GM12801 (cell line): ENCODE results near the gene PSMC4.

Experiments used
- CTCF ChIP-seq: IDR thresholded peaks from one replicate; pipeline ENCODE4 v1.5.1; 2011; ENCODE audit warnings: control low read depth; ENCODE audit not compliant: insufficient read length; ENCODE audit errors: extremely low read depth

Gene PSMC4

GRCh38 chr19:39995794-39996193 is 24.8 kb downstream of the PSMC4 start:
- TF ChIP-seq CTCF = no peak

DNA sequence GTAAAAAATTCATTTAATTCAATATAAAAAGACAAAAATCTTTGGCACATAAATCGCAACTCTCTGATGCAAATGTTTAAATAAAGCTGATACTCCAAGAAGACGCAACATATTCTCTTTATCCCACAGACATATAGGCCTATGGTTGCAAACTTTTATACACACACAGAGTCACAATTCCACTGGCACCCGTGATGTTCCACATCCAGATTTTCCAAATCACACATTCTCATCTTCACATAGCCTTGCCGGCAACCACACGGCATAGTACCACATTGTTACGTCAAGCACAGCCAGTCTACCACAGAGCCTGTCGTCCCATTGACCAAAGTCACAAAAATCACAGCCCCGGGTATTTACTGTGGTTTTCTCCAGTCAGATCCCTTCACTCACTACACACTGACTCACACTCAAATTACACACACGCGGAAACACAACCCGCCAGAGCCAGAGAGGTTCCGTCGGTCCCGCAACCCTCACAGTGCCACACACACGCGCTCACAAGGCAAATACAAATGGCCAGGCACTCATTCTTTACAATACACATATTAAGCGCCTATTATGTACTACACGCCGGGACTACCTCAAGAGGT is 25.3 kb downstream of the PSMC4 start:
- no peak for TF ChIP-seq CTCF

DNA sequence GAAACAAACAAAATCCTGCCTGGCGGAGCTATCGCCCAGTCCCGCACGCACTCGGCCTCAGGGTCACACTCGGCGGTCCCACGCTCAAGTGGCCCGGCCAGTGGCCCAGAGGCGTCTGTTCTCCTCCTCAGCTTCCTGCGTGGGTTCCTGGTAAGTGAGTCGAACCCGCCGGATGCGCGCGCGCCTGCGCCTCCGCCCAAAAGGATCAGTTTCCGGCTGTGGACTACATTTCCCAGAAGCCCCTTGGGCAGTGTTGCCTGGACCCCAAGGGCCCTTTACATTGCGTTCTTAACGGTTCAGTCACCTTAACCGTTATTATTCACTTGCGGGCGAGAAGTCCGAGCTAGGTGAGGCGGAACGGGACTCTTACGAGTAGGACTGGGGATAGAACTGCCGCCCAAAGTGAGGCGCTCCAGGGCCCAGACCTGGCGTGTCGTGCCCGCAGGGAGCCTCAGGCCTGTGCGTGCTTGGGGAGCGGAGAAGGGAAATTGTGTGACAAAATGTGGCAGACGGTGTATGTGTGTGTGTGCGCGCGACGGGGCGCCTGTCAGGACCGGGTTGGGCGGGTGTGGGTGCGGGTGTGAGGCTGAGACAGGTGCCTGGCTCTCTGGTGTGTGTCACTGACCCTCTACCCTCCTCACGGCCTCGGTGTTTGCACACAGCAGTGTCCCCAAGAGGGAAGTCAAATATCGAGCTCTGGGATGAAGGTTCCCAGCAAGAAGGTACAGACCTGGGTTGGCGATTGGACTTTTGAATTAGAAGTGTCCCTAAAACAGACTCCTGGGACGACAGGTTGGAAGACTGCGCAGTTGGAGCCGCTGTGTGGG is 26.1 kb downstream of the PSMC4 start, which contains the start of gene ZNF546:
Gene ZNF546 (plus strand): TSS at position 250 of the 827 bp plus-strand sequence. CDS start 1,267 bp downstream, outside the sequence.
- no peak for TF ChIP-seq CTCF

DNA sequence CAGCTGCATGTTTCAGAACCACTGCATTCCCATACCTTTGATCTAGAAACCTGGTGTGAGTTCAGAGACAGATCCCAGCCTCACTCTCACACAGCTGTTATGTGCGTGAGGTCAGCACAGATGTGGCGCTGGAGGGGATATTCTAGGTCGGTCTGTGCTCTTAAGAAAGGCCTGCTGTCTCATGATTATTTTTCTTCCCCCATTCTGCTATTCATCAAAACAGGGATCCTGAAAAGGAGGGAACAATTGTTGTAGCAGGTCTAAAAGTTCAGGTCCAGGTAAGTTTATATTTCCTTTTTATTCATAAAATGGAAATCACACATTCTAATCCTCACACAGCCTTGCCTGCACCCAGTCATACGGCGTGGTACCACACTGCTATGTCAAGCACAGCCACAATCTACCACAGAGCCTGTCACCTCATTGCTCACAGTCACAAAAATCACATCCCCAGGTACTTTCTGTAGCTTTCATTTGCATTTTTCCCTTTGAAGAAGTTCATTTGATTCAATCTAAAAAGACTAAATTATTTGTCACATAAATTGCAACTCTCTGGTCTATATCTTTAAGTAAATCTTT is 26.8 kb downstream of the PSMC4 start:
- TF ChIP-seq CTCF = no peak

GRCh38 chr19:39998501-39998900 is 27.5 kb downstream of the PSMC4 start:
- no peak for TF ChIP-seq CTCF

DNA sequence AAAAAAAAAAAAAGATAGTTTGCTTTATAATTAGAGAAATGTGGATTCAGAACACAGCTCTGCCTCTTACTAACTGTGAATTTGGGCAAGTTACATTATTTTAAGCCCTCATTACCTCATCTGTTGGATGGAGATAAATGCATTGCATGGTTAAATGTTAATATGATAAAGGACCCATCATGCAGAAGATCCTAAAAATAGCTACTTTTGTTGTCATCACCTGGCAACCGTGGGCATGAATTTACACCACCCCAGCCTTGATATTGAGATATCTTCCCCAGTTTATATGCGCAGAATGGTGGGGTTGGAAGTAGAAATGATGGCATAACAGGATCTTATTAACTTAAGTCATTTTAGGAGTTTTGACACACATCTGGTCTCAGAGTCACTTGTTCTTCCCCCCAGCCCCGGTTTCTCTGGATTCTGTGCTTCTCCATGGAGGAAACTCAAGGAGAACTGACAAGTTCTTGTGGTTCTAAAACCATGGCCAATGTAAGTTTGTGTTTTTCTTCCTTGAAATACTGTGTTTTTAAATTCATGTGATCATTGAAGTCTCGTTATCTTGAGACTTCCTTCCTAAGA is 34.8 kb downstream of the PSMC4 start:
- no peak for TF ChIP-seq CTCF

DNA sequence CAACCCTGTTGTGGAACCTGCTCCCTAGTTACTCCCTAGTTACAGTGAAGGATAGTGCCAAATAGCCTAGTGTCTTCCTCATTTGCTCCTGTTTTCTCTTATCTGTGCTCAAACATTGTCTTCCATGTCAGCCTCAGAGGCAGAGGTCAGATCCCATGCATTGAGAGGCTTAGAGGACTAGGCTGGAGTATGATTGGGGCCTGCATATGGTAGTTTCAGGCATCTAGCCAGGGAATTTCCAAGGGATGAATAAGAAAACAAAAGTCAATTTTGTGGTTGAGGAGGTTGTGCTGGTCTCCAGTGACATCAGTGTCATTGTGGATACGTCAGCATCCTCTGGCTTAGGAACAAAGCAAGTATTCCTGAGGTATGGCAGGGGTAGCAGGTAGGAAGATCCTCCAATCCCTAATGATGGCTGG is 35.3 kb downstream of the PSMC4 start:
- no peak for TF ChIP-seq CTCF
